ENCODE results near the gene CSKMT. TPM values are rescaled to one million over a fixed set of nuclear protein-coding genes. Genes with fewer than 3 reads are reported as not detected.

The CSKMT gene
- total RNA-seq, 1 donor from 2014 or later = 4.7 TPM

DNA sequence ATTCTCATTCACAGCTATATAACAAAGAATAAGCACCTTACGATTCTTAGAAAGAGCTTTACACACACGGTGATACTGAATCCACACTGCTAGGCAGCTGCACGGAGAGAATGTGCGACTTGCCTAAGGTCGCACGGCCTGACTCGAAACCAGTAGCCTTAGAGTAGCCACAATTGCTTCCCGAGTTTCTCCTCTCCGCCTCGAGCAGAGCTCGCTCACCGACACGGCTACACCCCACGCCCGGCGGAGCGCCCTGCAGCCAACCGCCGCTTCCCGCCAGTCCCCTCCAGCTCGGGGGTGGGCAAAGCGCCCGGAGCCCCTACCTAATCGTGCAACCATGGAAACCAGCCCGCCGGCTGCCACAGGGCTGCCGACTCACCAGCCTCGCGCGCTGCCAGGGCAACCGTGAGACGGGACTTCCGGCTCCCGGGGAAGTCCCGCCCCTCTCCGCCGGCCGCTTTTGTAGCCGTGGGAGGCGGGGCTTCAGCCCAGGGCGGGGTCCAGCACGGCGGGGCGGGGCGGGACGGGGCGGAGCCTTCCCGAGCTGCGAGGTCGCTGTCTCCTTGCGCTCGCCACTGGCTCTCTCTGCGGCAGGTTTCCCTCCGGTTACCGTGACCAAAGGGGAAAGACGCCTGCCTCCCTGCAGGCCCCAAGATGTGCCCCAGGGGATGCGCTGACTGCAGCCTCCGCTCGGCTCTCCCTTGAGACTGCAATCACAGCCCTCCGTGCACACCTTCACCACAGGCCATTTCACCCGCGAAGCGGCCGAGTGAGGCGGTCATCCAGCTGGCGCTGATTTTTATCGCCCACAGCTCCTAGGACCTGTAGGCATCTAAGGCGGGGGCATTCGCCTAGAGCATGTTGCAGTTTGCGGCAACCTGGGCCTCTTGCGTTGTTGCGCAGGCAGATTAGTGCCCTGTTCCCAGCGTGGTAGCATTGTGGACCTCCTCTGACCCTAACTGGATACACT, 41.1 kb downstream of the CSKMT start:
- peak overlapping the region; percentile 81 for H3K27ac ChIP-seq (ENCODE audit: low read depth, low read length)
- H3K4me3 ChIP-seq (ENCODE audit: low read length in 3 of 3) = peak overlapping the region; percentile 82 to 92 (median 83)
- H3K36me3 ChIP-seq (ENCODE audit: control insufficient read depth in 3 of 3, insufficient read depth in 3 of 3, low read length in 3 of 3) = peaks cover 14 to 18% (median 15%) of the 10 kb centered on the region in 3 donors
- no peaks in the 10 kb centered on the region for H3K9me3 ChIP-seq (ENCODE audit: control insufficient read depth in 3 of 3, low read length in 3 of 3)
- H3K9ac ChIP-seq (ENCODE audit: low read depth in 1 of 3, low read length in 3 of 3) = peak overlapping the region; percentile 67 to 89 (median 82)
- H3K4me1 ChIP-seq (ENCODE audit: control insufficient read depth in 3 of 3, insufficient read depth in 3 of 3, low read length in 3 of 3) = peaks cover 40 to 48% (median 47%) of the 10 kb centered on the region in 3 donors
- no peaks in the 10 kb centered on the region for H3K27me3 ChIP-seq (ENCODE audit: control insufficient read depth in 3 of 3, insufficient read depth in 3 of 3, low read length in 3 of 3)

- Histone ChIP-seq H3K27me3 (ENCODE audit: control insufficient read depth in 3 of 3, insufficient read depth in 3 of 3, low read length in 3 of 3) (no peaks in the 10 kb centered on the region), H3K4me1 (ENCODE audit: control insufficient read depth in 3 of 3, insufficient read depth in 3 of 3, low read length in 3 of 3) (peaks cover 40 to 48% (median 47%) of the 10 kb centered on the region in 3 donors), H3K36me3 (ENCODE audit: control insufficient read depth in 3 of 3, insufficient read depth in 3 of 3, low read length in 3 of 3) (peaks cover 9 to 13% (median 11%) of the 10 kb centered on the region in 3 donors), H3K9me3 (ENCODE audit: control insufficient read depth in 3 of 3, low read length in 3 of 3) (no peaks in the 10 kb centered on the region), H3K27ac (ENCODE audit: low read depth, low read length) (peak overlapping the region; percentile 81), H3K9ac (ENCODE audit: low read depth in 1 of 3, low read length in 3 of 3) (peak overlapping the region; percentile 35 to 89 (median 82)), H3K4me3 (ENCODE audit: low read length in 3 of 3) (peak overlapping the region; percentile 82 to 90 (median 83))
Observed at GRCh38 chr11:62706850-62707247, 41.7 kb downstream of the CSKMT start.

DNA sequence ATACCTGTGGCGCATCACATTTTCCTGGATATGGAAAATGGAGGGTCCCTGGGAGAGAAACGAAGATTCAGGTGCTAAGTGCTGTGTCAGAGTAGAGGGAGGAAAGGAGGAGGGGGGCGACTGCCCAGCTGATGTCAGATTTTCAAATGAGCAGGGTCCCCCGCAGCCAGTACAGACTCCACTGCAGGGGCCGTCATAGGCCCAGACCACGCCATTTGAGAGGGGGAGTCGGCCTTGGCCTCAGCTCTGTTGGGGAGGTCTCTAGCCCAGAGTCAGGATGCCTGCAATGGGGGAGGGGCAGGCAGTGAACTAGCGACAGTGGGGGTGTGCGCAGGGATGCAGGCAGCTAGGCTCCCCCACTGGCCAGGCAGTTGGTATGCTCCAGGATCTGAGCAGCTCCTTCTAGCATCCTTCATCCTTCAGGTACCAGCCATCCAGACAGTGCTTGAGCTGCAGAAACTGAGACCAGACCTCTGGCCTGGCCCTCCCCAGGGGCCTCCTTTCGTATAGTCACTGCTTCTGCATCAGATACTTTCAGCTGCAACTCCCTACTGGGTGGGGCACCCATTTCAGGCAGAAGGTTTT, 42.3 kb downstream of the CSKMT start, which contains the start of the genes BSCL2 and GNG3:
TSS of gene BSCL2 (minus strand) at position 148 of the 585 bp plus-strand sequence. CDS start 229 bp downstream, outside the sequence.
TSS of gene GNG3 (plus strand) at position 400 of the 585 bp plus-strand sequence. CDS start 620 bp downstream, outside the sequence.
- Histone ChIP-seq H3K27me3 (ENCODE audit: control insufficient read depth in 3 of 3, insufficient read depth in 3 of 3, low read length in 3 of 3) (no peaks in the 10 kb centered on the region), H3K4me1 (ENCODE audit: control insufficient read depth in 3 of 3, insufficient read depth in 3 of 3, low read length in 3 of 3) (peaks cover 40 to 48% (median 47%) of the 10 kb centered on the region in 3 donors), H3K36me3 (ENCODE audit: control insufficient read depth in 3 of 3, insufficient read depth in 3 of 3, low read length in 3 of 3) (peaks cover 10 to 14% (median 11%) of the 10 kb centered on the region in 3 donors), H3K9ac (ENCODE audit: low read depth in 1 of 3, low read length in 3 of 3) (peak within 1 kb of the TSS; percentile 96 to 99 (median 99)), H3K9me3 (ENCODE audit: control insufficient read depth in 3 of 3, low read length in 3 of 3) (no peaks in the 10 kb centered on the region), H3K27ac (ENCODE audit: low read depth, low read length) (peak within 1 kb of the TSS; percentile 88), H3K4me3 (ENCODE audit: low read length in 3 of 3) (peak within 1 kb of the TSS; percentile 88 to 97 (median 93))

DNA sequence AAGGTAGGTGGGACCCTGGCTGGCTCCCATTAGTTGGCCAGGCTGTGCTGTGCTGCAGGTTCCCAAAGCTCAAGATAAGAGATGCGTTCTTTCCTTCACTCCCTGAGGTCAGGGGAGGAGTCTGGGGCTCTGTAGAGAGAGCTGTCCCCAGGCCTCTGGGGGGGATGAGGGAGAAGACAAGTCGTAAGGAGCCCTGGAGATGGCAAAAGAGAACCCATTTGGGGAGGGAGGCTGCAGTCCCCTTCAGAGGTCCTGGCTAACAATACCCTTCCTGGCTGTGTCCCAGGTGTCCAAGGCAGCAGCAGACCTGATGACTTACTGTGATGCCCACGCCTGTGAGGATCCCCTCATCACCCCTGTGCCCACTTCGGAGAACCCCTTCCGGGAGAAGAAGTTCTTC, 43.3 kb downstream of the CSKMT start:
- Histone ChIP-seq H3K36me3 (ENCODE audit: control insufficient read depth in 3 of 3, insufficient read depth in 3 of 3, low read length in 3 of 3) (peaks cover 12 to 16% (median 15%) of the 10 kb centered on the region in 3 donors), H3K27me3 (ENCODE audit: control insufficient read depth in 3 of 3, insufficient read depth in 3 of 3, low read length in 3 of 3) (no peaks in the 10 kb centered on the region), H3K27ac (ENCODE audit: low read depth, low read length) (peak overlapping the region; percentile 88), H3K9me3 (ENCODE audit: control insufficient read depth in 3 of 3, low read length in 3 of 3) (no peaks in the 10 kb centered on the region), H3K4me1 (ENCODE audit: control insufficient read depth in 3 of 3, insufficient read depth in 3 of 3, low read length in 3 of 3) (peaks cover 40 to 52% (median 50%) of the 10 kb centered on the region in 3 donors), H3K4me3 (ENCODE audit: low read length in 3 of 3) (peak overlapping the region; percentile 88 to 97 (median 93)), H3K9ac (ENCODE audit: low read depth in 1 of 3, low read length in 3 of 3) (peak overlapping the region; percentile 96 to 99 (median 99))

DNA sequence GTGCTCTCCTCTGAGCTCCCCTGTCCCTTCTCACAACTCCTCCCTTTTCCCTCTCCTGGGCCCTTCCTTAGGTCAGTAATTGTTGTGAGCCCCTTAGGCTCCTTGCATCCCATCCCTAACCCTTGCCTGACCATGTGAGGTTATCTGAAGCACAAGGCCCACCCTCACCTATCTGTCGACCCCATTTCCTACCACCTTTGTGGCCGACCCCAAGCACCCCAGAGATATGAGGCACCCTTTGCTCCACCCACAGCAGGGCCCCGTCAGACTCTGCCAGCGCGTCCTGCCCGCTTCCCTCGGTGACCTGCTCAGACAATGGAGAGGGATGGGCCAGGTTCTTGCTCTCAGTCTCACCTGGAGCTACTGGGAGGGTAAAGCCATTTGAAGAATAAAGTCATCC, 43.7 kb downstream of the CSKMT start:
- Histone ChIP-seq H3K27me3 (ENCODE audit: control insufficient read depth in 3 of 3, insufficient read depth in 3 of 3, low read length in 3 of 3) (no peaks in the 10 kb centered on the region), H3K36me3 (ENCODE audit: control insufficient read depth in 3 of 3, insufficient read depth in 3 of 3, low read length in 3 of 3) (peaks cover 12 to 20% (median 19%) of the 10 kb centered on the region in 3 donors), H3K4me3 (ENCODE audit: low read length in 3 of 3) (peak overlapping the region; percentile 88 to 97 (median 93)), H3K27ac (ENCODE audit: low read depth, low read length) (peak overlapping the region; percentile 88), H3K4me1 (ENCODE audit: control insufficient read depth in 3 of 3, insufficient read depth in 3 of 3, low read length in 3 of 3) (peaks cover 40 to 53% (median 51%) of the 10 kb centered on the region in 3 donors), H3K9ac (ENCODE audit: low read depth in 1 of 3, low read length in 3 of 3) (peak overlapping the region; percentile 96 to 99 (median 99)), H3K9me3 (ENCODE audit: control insufficient read depth in 3 of 3, low read length in 3 of 3) (no peaks in the 10 kb centered on the region)

GRCh38 chr11:62709247-62710000, 44.3 kb downstream of the CSKMT start:
- H3K36me3 ChIP-seq (ENCODE audit: control insufficient read depth in 3 of 3, insufficient read depth in 3 of 3, low read length in 3 of 3) = peaks cover 15 to 25% (median 24%) of the 10 kb centered on the region in 3 donors
- peak overlapping the region; percentile 88 for H3K27ac ChIP-seq (ENCODE audit: low read depth, low read length)
- peak overlapping the region; percentile 88 to 97 (median 93) for H3K4me3 ChIP-seq (ENCODE audit: low read length in 3 of 3)
- peak overlapping the region; percentile 96 to 99 (median 99) for H3K9ac ChIP-seq (ENCODE audit: low read depth in 1 of 3, low read length in 3 of 3)
- peaks cover 40 to 53% (median 51%) of the 10 kb centered on the region in 3 donors for H3K4me1 ChIP-seq (ENCODE audit: control insufficient read depth in 3 of 3, insufficient read depth in 3 of 3, low read length in 3 of 3)
- no peaks in the 10 kb centered on the region for H3K27me3 ChIP-seq (ENCODE audit: control insufficient read depth in 3 of 3, insufficient read depth in 3 of 3, low read length in 3 of 3)
- no peaks in the 10 kb centered on the region for H3K9me3 ChIP-seq (ENCODE audit: control insufficient read depth in 3 of 3, low read length in 3 of 3)

DNA sequence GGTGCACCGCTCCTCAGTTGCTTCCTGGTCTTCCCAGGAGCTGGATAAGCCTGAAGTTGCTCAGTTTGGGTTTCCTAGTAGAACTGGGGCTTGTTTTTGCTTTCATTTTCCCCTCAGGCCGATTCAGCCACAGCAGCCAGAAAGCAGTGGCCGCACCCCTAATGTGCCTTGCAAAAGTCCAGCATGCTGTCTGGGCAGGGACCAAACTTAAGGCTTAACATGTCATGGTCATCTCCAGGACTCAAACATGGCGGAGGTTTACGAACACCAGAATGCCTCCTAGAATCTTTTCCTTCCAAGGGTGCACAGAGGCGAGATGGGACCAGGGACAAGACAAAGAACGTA, 44.9 kb downstream of the CSKMT start:
- H3K36me3 ChIP-seq (ENCODE audit: control insufficient read depth in 3 of 3, insufficient read depth in 3 of 3, low read length in 3 of 3) = peaks cover 15 to 29% (median 28%) of the 10 kb centered on the region in 3 donors
- peak overlapping the region; percentile 81 to 99 (median 99) for H3K9ac ChIP-seq (ENCODE audit: low read depth in 1 of 3, low read length in 3 of 3)
- H3K4me3 ChIP-seq (ENCODE audit: low read length in 3 of 3) = peak overlapping the region; percentile 88 to 97 (median 93)
- H3K27me3 ChIP-seq (ENCODE audit: control insufficient read depth in 3 of 3, insufficient read depth in 3 of 3, low read length in 3 of 3) = no peaks in the 10 kb centered on the region
- peak overlapping the region; percentile 88 for H3K27ac ChIP-seq (ENCODE audit: low read depth, low read length)
- H3K9me3 ChIP-seq (ENCODE audit: control insufficient read depth in 3 of 3, low read length in 3 of 3) = no peaks in the 10 kb centered on the region
- peaks cover 40 to 51% (median 49%) of the 10 kb centered on the region in 3 donors for H3K4me1 ChIP-seq (ENCODE audit: control insufficient read depth in 3 of 3, insufficient read depth in 3 of 3, low read length in 3 of 3)

DNA sequence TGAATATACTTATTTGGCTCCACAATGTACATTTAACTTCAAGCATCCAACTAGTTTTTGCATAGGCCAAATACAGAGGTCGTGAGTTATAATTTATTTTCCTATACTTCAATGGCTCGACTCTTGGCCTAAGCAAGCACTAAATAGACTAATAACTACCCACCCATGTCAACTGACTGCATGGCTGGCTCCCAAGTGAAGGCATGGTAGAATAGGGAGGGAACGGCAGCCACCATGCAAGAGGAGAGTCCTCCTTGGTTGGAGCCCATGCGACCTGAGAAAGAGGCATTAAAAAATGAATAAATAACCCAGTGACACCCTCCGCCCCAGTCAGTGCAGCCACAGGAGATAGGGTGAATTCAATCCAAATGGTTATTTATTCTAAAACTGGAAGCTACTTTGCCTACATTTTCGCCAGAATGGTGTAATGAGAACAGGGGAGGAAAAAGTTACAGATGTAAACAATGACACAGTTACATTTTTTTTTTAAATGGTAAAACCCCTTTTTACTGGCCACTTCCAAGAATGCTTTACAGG, 47.2 kb downstream of the CSKMT start:
- H3K36me3 ChIP-seq (ENCODE audit: control insufficient read depth in 3 of 3, insufficient read depth in 3 of 3, low read length in 3 of 3) = peaks cover 34 to 51% (median 49%) of the 10 kb centered on the region in 3 donors
- H3K27me3 ChIP-seq (ENCODE audit: control insufficient read depth in 3 of 3, insufficient read depth in 3 of 3, low read length in 3 of 3) = no peaks in the 10 kb centered on the region
- H3K9me3 ChIP-seq (ENCODE audit: control insufficient read depth in 3 of 3, low read length in 3 of 3) = no peaks in the 10 kb centered on the region
- H3K9ac ChIP-seq (ENCODE audit: low read depth in 1 of 3, low read length in 3 of 3) = no peak overlapping the region
- H3K4me3 ChIP-seq (ENCODE audit: low read length in 3 of 3) = no peak overlapping the region
- peaks cover 21 to 31% (median 30%) of the 10 kb centered on the region in 3 donors for H3K4me1 ChIP-seq (ENCODE audit: control insufficient read depth in 3 of 3, insufficient read depth in 3 of 3, low read length in 3 of 3)
- no peak overlapping the region for H3K27ac ChIP-seq (ENCODE audit: low read depth, low read length)

GRCh38 chr11:62712861-62713260, 47.7 kb downstream of the CSKMT start:
- Histone ChIP-seq H3K27me3 (ENCODE audit: control insufficient read depth in 3 of 3, insufficient read depth in 3 of 3, low read length in 3 of 3) (no peaks in the 10 kb centered on the region), H3K9me3 (ENCODE audit: control insufficient read depth in 3 of 3, low read length in 3 of 3) (no peaks in the 10 kb centered on the region), H3K9ac (ENCODE audit: low read depth in 1 of 3, low read length in 3 of 3) (no peak overlapping the region), H3K36me3 (ENCODE audit: control insufficient read depth in 3 of 3, insufficient read depth in 3 of 3, low read length in 3 of 3) (peaks cover 38 to 57% (median 54%) of the 10 kb centered on the region in 3 donors), H3K27ac (ENCODE audit: low read depth, low read length) (peak overlapping the region; percentile 23), H3K4me1 (ENCODE audit: control insufficient read depth in 3 of 3, insufficient read depth in 3 of 3, low read length in 3 of 3) (peaks cover 21 to 27% (median 27%) of the 10 kb centered on the region in 3 donors), H3K4me3 (ENCODE audit: low read length in 3 of 3) (no peak overlapping the region)

Data from skeletal muscle tissue (tissue), 4 donors.